Stomach (tissue), 9 donors: ENCODE results near the gene NEK4. TPM values are rescaled to one million over a fixed set of nuclear protein-coding genes. Genes with fewer than 3 reads are reported as not detected.

ENCODE experiments used
- DNase-seq, 2 donors: peaks; one replicate each; pipeline versions ENCODE4 v3.0.0 to v3.0.0-alpha.2; 2013 to 2019
- H3K27ac ChIP-seq, 5 donors: fragments of 200-600 bp in 4 of 5; sonication (generic) in 4 of 5; one replicate each; pipeline ENCODE4 v1.5.1; 2013 to 2019; ENCODE audit warnings: mild to moderate bottlenecking in 1 of 5, moderate library complexity in 1 of 5
- H3K27me3 ChIP-seq, 3 donors: fragments of 200-600 bp; sonication (generic); one replicate each; pipeline ENCODE4 v1.5.1; 2017 to 2019; ENCODE audit warnings: mixed run types in 1 of 3
- H3K36me3 ChIP-seq, 4 donors: fragments of 200-600 bp; sonication (generic); 1 replicate in 3 of 4; 2 replicates in 1 of 4; pipeline ENCODE4 v1.5.1; 2016 to 2019
- H3K4me1 ChIP-seq, 4 donors: fragments of 200-600 bp; sonication (generic); one replicate each; pipeline ENCODE4 v1.5.1; 2016 to 2019
- H3K4me3 ChIP-seq, 4 donors: fragments of 200-600 bp; sonication (generic) in 3 of 4; one replicate each; pipeline ENCODE4 v1.5.1; 2016 to 2019; ENCODE audit warnings: mild to moderate bottlenecking in 1 of 4
- H3K9me3 ChIP-seq, 4 donors: fragments of 200-600 bp; sonication (generic); one replicate each; pipeline ENCODE4 v1.5.1; 2016 to 2019
- CTCF ChIP-seq, 7 experiments: fragments of 450-650 bp in 4 of 7; fragments of 200-600 bp in 3 of 7; sonication (generic) in 3 of 7; IDR thresholded peaks; one replicate each; pipeline ENCODE4 v1.5.1; 2016 to 2019; ENCODE audit warnings: antibody characterized with exemption in 7 of 7, control low read depth in 2 of 7, mild to moderate bottlenecking in 1 of 7
- EP300 ChIP-seq: sonication (generic); formaldehyde crosslinking; IDR thresholded peaks from one replicate; pipeline ENCODE4 v1.6.1; 2017; ENCODE audit warnings: antibody characterized with exemption
- POLR2A ChIP-seq, 4 donors: fragments of 450-650 bp; IDR thresholded peaks; one replicate each; pipeline ENCODE4 v1.6.1; 2016; ENCODE audit warnings: antibody characterized with exemption in 4 of 4, control low read depth in 2 of 4, mild to moderate bottlenecking in 1 of 4, moderate library complexity in 1 of 4
- POLR2AphosphoS5 ChIP-seq, 3 donors: sonication (generic); formaldehyde crosslinking; IDR thresholded peaks; one replicate each; pipeline ENCODE4 v1.6.1; 2016; ENCODE audit warnings: antibody characterized with exemption in 3 of 3
- WGBS, 5 donors: extraction: QIAGEN DNeasy Blood & Tissue Kit in 3 of 5; methylation state at CpG; one replicate each; pipeline versions ENCODE4 v1.1.5 to v1.1.7; 2013 to 2018; 5-methylcytosine and 5-hydroxymethylcytosine counted together
- intact Hi-C: fragments of 100-400 bp; cut with DNase I; formaldehyde crosslinking; loops from one replicate; pipeline ENCODE4 v1.15.1; 2023; ENCODE audit warnings: low total_unique reads
- polyA plus RNA-seq, 3 donors: library from polyadenylated mRNA; stranded (reverse); fragments of 200-250 nt; gene quantifications; one replicate each; pipeline ENCODE4 v1.2.3, GENCODE V29; 2013
- total RNA-seq, 5 donors: library from RNA; depleted of rRNA; stranded (reverse); fragments of >200 nt; gene quantifications; one replicate each; pipeline versions ENCODE4 v1.1.0 to v1.2.3, GENCODE V29; 2014 to 2016
- donor health status: healthy with polysubstance abuse.
- donor health status: Bipolar disorder and iron deficiency.
- donor health status: healthy.

NEK4 gene
- total and polyA plus RNA-seq, 8 donors = 4.3 to 30.7 (median 12.6) TPM

GRCh38 chr3:52710512-52710911 lies 60.2 kb downstream of the NEK4 start:
- Histone ChIP-seq H3K36me3 (peaks cover 7 to 41% (median 34%) of the 10 kb centered on the region in 4 donors), H3K27ac (no peak overlapping the region), H3K4me1 (peaks cover 11 to 34% (median 27%) of the 10 kb centered on the region in 4 donors), H3K27me3 (no peaks in the 10 kb centered on the region), H3K4me3 (no peak overlapping the region), H3K9me3 (no peaks in the 10 kb centered on the region)
- no peak for DNase-seq
- intact Hi-C loops = no loop called here
- TF ChIP-seq EP300 = no peak
- TF ChIP-seq POLR2A (IDR thresholded peaks at IDR 0.05) = no peak
- TF ChIP-seq POLR2AphosphoS5 (IDR thresholded peaks at IDR 0.05) = no peak
- TF ChIP-seq CTCF (IDR thresholded peaks at IDR 0.05) = no peak
- 75 to 91% (median 83%) methylated on average over 2 of the region's 2 CpGs for WGBS, 5 donors

- intact Hi-C loops = no loop called here
- no peaks in the 10 kb centered on the region for H3K27me3 ChIP-seq
- no peak for TF ChIP-seq POLR2A (IDR thresholded peaks at IDR 0.05)
- TF ChIP-seq CTCF (IDR thresholded peaks at IDR 0.05) = no peak
- no peak for TF ChIP-seq POLR2AphosphoS5 (IDR thresholded peaks at IDR 0.05)
- TF ChIP-seq EP300 = no peak
- no peaks in the 10 kb centered on the region for H3K9me3 ChIP-seq
- WGBS, 5 donors = 64 to 78% (median 75%) methylated on average over 4 of the region's 4 CpGs
- peak overlapping the region in 3 of 4 donors; percentile 93 to 96 (median 94) for H3K4me3 ChIP-seq
- H3K36me3 ChIP-seq = peaks cover 7 to 39% (median 30%) of the 10 kb centered on the region in 4 donors
- peaks cover 11 to 46% (median 41%) of the 10 kb centered on the region in 4 donors for H3K4me1 ChIP-seq
- DNase-seq = no peak
- peak overlapping the region in 2 of 5 donors; percentile 92 to 95 for H3K27ac ChIP-seq
These were observed 63.2 kb downstream of the NEK4 start for GRCh38 chr3:52707585-52707984.

GRCh38 chr3:52705688-52706686 lies 64.8 kb downstream of the NEK4 start, which contains the start of the genes GLT8D1 and SPCS1:
Gene GLT8D1 (minus strand): TSS chr3:52705791. CDS start chr3:52700460, 5,331 bp downstream.
Gene SPCS1 (plus strand): TSS chr3:52706106. CDS start chr3:52706247, 141 bp downstream.
- Histone ChIP-seq H3K36me3 (peaks cover 7 to 32% (median 21%) of the 10 kb centered on the region in 4 donors), H3K4me1 (peaks cover 11 to 54% (median 45%) of the 10 kb centered on the region in 4 donors), H3K4me3 (peak within 1 kb of the TSS; percentile 85 to 96 (median 94)), H3K27ac (peak within 1 kb of the TSS; percentile 85 to 95 (median 92)), H3K27me3 (no peaks in the 10 kb centered on the region), H3K9me3 (no peaks in the 10 kb centered on the region)
- DNase-seq = peak; percentile 82 to 97
- TF ChIP-seq POLR2AphosphoS5 (IDR thresholded peaks at IDR 0.05) (peak; percentile 65 to 89 (median 83)), POLR2A (IDR thresholded peaks at IDR 0.05) (peak in 1 of 4 donors; percentile 46), CTCF (IDR thresholded peaks at IDR 0.05) (no peak), EP300 (no peak)
- WGBS, 5 donors = 0 to 1% (median 0%) methylated on average over 21 to 94 of the region's 94 CpGs
- intact Hi-C loops = no loop called here

- Histone ChIP-seq H3K27ac (peak overlapping the region; percentile 85 to 95 (median 92)), H3K9me3 (no peaks in the 10 kb centered on the region), H3K4me1 (peaks cover 11 to 54% (median 45%) of the 10 kb centered on the region in 4 donors), H3K36me3 (peaks cover 7 to 29% (median 19%) of the 10 kb centered on the region in 4 donors), H3K27me3 (no peaks in the 10 kb centered on the region), H3K4me3 (peak overlapping the region; percentile 85 to 96 (median 94))
- DNase-seq = no peak
- TF ChIP-seq CTCF (IDR thresholded peaks at IDR 0.05) (no peak), POLR2A (IDR thresholded peaks at IDR 0.05) (peak in 1 of 4 donors; percentile 6)
- 1% methylated on average over 12 to 25 of the region's 25 CpGs for WGBS, 5 donors
- intact Hi-C loops = no loop called here
These were observed 65.4 kb downstream of the NEK4 start for GRCh38 chr3:52705438-52705687.
